ENCODE results near the gene MAP2K2.

The MAP2K2 gene

GRCh38 chr19:4123615-4124568 lies at the start of gene MAP2K2:
Gene MAP2K2, minus strand, starts transcription at chr19:4124122. Its CDS starts 247 bp downstream, at chr19:4123875.
- H3K9me2 ChIP-seq (replicated peaks; ENCODE audit: low read depth, low read length), result no peaks in the 10 kb centered on the region
- no peaks in the 10 kb centered on the region for H3F3A ChIP-seq (ENCODE audit: low read depth)
- H3K4me1 ChIP-seq (ENCODE audit: insufficient read depth, low read length, poor library complexity, severe bottlenecking), result peaks cover 23% of the 10 kb centered on the region
- TF ChIP-seq EZH2phosphoT487 (IDR thresholded peaks at IDR 0.05; ENCODE audit: borderline replicate concordance) (no peak), CTCF (conservative IDR thresholded peaks at IDR 0.05; ENCODE audit: low read length) (no peak)
- H4K20me1 ChIP-seq (ENCODE audit: insufficient read depth, low read length, poor library complexity, severe bottlenecking), result peaks cover 32% of the 10 kb centered on the region
- peak within 1 kb of the TSS; percentile 97 for H3K4me2 ChIP-seq (ENCODE audit: low read depth, low read length, poor library complexity, severe bottlenecking)
- H3K36me3 ChIP-seq (ENCODE audit: insufficient read depth, low read length), result no peaks in the 10 kb centered on the region
- H2AFZ ChIP-seq (ENCODE audit: low read length), result peak within 1 kb of the TSS; percentile 96
- peak within 1 kb of the TSS; percentile 92 for H3K9ac ChIP-seq (ENCODE audit: low read depth, low read length, poor library complexity, severe bottlenecking)
- H3K4me3 ChIP-seq (ENCODE audit: low read length, poor library complexity, severe bottlenecking), result peak within 1 kb of the TSS; percentile 86
- no peaks in the 10 kb centered on the region for H3K27me3 ChIP-seq (ENCODE audit: insufficient read depth, low read length, poor library complexity, severe bottlenecking)
- H3K9me3 ChIP-seq (ENCODE audit: insufficient read depth, low read depth, low read length), result no peaks in the 10 kb centered on the region
- peaks cover 43% of the 10 kb centered on the region for H3K79me2 ChIP-seq (ENCODE audit: insufficient read depth, low read length)

- Histone ChIP-seq H4K20me1 (ENCODE audit: insufficient read depth, low read length, poor library complexity, severe bottlenecking) (no peaks in the 10 kb centered on the region), H3K4me2 (ENCODE audit: low read depth, low read length, poor library complexity, severe bottlenecking) (no peak overlapping the region), H3K4me3 (ENCODE audit: low read length, poor library complexity, severe bottlenecking) (no peak overlapping the region), H3K9ac (ENCODE audit: low read depth, low read length, poor library complexity, severe bottlenecking) (no peak overlapping the region), H2AFZ (ENCODE audit: low read length) (no peak overlapping the region), H3K4me1 (ENCODE audit: insufficient read depth, low read length, poor library complexity, severe bottlenecking) (no peaks in the 10 kb centered on the region), H3K36me3 (ENCODE audit: insufficient read depth, low read length) (peaks cover 4% of the 10 kb centered on the region; the same call in 1 of the 2 replicates), H3K79me2 (ENCODE audit: insufficient read depth, low read length) (no peaks in the 10 kb centered on the region), H3K9me2 (replicated peaks; ENCODE audit: low read depth, low read length) (no peaks in the 10 kb centered on the region), H3K9me3 (ENCODE audit: insufficient read depth, low read depth, low read length) (no peaks in the 10 kb centered on the region), H3F3A (ENCODE audit: low read depth) (no peaks in the 10 kb centered on the region), H3K27me3 (ENCODE audit: insufficient read depth, low read length, poor library complexity, severe bottlenecking) (no peaks in the 10 kb centered on the region)
- TF ChIP-seq EZH2phosphoT487 (IDR thresholded peaks at IDR 0.05; ENCODE audit: borderline replicate concordance) (no peak), CTCF (conservative IDR thresholded peaks at IDR 0.05; ENCODE audit: low read length) (no peak)
These were observed 49.0 kb upstream of the MAP2K2 start for GRCh38 chr19:4172861-4173473.

GRCh38 chr19:4171676-4172075 lies 47.8 kb upstream of the MAP2K2 start:
- Histone ChIP-seq H2AFZ (ENCODE audit: low read length) (no peak overlapping the region), H3K9me2 (replicated peaks; ENCODE audit: low read depth, low read length) (no peaks in the 10 kb centered on the region), H3K4me3 (ENCODE audit: low read length, poor library complexity, severe bottlenecking) (no peak overlapping the region), H3K9me3 (ENCODE audit: insufficient read depth, low read depth, low read length) (no peaks in the 10 kb centered on the region), H4K20me1 (ENCODE audit: insufficient read depth, low read length, poor library complexity, severe bottlenecking) (no peaks in the 10 kb centered on the region), H3K4me1 (ENCODE audit: insufficient read depth, low read length, poor library complexity, severe bottlenecking) (no peaks in the 10 kb centered on the region), H3F3A (ENCODE audit: low read depth) (no peaks in the 10 kb centered on the region), H3K36me3 (ENCODE audit: insufficient read depth, low read length) (peaks cover 4% of the 10 kb centered on the region; the same call in 1 of the 2 replicates), H3K27me3 (ENCODE audit: insufficient read depth, low read length, poor library complexity, severe bottlenecking) (no peaks in the 10 kb centered on the region), H3K79me2 (ENCODE audit: insufficient read depth, low read length) (no peaks in the 10 kb centered on the region), H3K9ac (ENCODE audit: low read depth, low read length, poor library complexity, severe bottlenecking) (no peak overlapping the region), H3K4me2 (ENCODE audit: low read depth, low read length, poor library complexity, severe bottlenecking) (no peak overlapping the region)
- TF ChIP-seq CTCF (conservative IDR thresholded peaks at IDR 0.05; ENCODE audit: low read length), result no peak
- TF ChIP-seq EZH2phosphoT487 (IDR thresholded peaks at IDR 0.05; ENCODE audit: borderline replicate concordance), result no peak

All from Loucy (cell line).